ENCODE data around the gene SLC9A9.
A peak's percentile ranks its signal among the peaks of the same experiment; 100 is the strongest.

DNA sequence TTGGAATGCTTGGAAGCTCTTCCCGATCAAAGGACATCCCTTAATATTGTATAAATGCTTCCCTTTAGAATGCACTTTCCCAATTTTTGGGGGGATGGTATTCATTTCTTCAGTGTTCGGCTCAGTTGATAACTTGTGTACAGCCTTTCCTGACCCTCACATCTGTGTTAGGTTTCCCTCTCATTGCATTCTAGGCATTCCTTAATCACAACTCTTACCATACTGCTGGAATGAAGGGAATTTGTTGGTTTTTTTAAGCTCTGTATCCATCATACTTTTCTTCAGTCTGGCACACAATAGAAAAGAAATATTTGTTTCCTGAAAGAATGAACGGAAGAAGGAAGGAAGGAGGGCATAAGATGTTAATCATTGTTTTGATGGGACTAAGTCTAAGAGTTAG is 609.2 kb downstream of the SLC9A9 start:
- TF ChIP-seq, protein P1, sequence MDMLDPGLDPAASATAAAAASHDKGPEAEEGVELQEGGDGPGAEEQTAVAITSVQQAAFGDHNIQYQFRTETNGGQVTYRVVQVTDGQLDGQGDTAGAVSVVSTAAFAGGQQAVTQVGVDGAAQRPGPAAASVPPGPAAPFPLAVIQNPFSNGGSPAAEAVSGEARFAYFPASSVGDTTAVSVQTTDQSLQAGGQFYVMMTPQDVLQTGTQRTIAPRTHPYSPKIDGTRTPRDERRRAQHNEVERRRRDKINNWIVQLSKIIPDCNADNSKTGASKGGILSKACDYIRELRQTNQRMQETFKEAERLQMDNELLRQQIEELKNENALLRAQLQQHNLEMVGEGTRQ (IDR thresholded peaks at IDR 0.05; ENCODE audit: borderline replicate concordance, low read depth, low read length): no peak
- TF ChIP-seq, protein P2, sequence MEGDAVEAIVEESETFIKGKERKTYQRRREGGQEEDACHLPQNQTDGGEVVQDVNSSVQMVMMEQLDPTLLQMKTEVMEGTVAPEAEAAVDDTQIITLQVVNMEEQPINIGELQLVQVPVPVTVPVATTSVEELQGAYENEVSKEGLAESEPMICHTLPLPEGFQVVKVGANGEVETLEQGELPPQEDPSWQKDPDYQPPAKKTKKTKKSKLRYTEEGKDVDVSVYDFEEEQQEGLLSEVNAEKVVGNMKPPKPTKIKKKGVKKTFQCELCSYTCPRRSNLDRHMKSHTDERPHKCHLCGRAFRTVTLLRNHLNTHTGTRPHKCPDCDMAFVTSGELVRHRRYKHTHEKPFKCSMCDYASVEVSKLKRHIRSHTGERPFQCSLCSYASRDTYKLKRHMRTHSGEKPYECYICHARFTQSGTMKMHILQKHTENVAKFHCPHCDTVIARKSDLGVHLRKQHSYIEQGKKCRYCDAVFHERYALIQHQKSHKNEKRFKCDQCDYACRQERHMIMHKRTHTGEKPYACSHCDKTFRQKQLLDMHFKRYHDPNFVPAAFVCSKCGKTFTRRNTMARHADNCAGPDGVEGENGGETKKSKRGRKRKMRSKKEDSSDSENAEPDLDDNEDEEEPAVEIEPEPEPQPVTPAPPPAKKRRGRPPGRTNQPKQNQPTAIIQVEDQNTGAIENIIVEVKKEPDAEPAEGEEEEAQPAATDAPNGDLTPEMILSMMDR (IDR thresholded peaks at IDR 0.05): no peak
- TF ChIP-seq NRF1 (IDR thresholded peaks at IDR 0.05; ENCODE audit: low read depth, low read length): no peak
- peak; percentile 15; the same call in 1 of the 2 replicates for TF ChIP-seq JUND (IDR thresholded peaks at IDR 0.05)
- TF ChIP-seq TEAD4 (IDR thresholded peaks at IDR 0.05; ENCODE audit: borderline replicate concordance, insufficient read depth): no peak
- TF ChIP-seq RAD21 (IDR thresholded peaks at IDR 0.05; ENCODE audit: low read length): no peak
- no peak for TF ChIP-seq POLR2AphosphoS5 (IDR thresholded peaks at IDR 0.05; ENCODE audit: low read depth, low read length)
- TF ChIP-seq GATA2 (CRISPR knock-in tag; IDR thresholded peaks at IDR 0.05): no peak
- TF ChIP-seq TAF1 (IDR thresholded peaks at IDR 0.05; ENCODE audit: borderline replicate concordance, low read depth, low read length): no peak
- no peak for TF ChIP-seq REST (IDR thresholded peaks at IDR 0.05; ENCODE audit: low read depth, low read length)
- no peak for TF ChIP-seq ZBTB33 (IDR thresholded peaks at IDR 0.05; ENCODE audit: borderline replicate concordance, low read depth)
- TF ChIP-seq YY1 (IDR thresholded peaks at IDR 0.05; ENCODE audit: low read depth): no peak

All from SK-N-SH (cell line).